K562 (cell line): Measurements from ENCODE around the gene LRP1. TPM values are rescaled to one million over a fixed set of nuclear protein-coding genes. Genes with fewer than 3 reads are reported as not detected.

Source experiments
- ATAC-seq: fragments of 200-7000 bp; cut with Tn5 transposase; 3 replicates; pipeline ENCODE4 v1.9.1; 2020; ENCODE audit warnings: moderate library complexity
- BruUV-seq: library from RNA; stranded (reverse); fragments of 400-500 nt; replicated peaks from 2 replicates; lab custom pipeline; 2021; lab: Mats Ljungman, UMichigan
- CTCF ChIA-PET: fragments of 300-600 bp; formaldehyde crosslinking; extraction: SDS; loops from one replicate; lab custom pipeline; 2021; ENCODE audit warnings: low intra/inter-chr PET ratio; lab: Yijun Ruan, JAX
- POLR2A ChIA-PET: fragments of 300-600, 350-650 bp; sonication (Branson Sonifier 250); formaldehyde crosslinking; extraction: SDS; loops from one replicate; lab custom pipeline; 2021; ENCODE audit warnings: antibody characterized with exemption, inconsistent platforms; lab: Yijun Ruan, JAX
- DNase-seq, 4 experiments: peaks; one replicate each; pipeline versions ENCODE4 v3.0.0 to v3.0.0-alpha.2; 2011 to 2018; ENCODE audit warnings: low spot score in 3 of 4, mixed read lengths in 3 of 4; ENCODE audit errors: extremely low read depth in 1 of 4
- FAIRE-seq: peaks from 2 replicates; lab custom pipeline; 2011; peaks lifted over from hg19 to GRCh38; lab: Jason Lieb, UNC
- H2AFZ ChIP-seq: 2 replicates; pipeline ENCODE4 v1.6.0; 2011; ENCODE audit warnings: low read depth, low read length, control low read depth, inconsistent platforms
- H3K27ac ChIP-seq: fragments of 200-600 bp; 3 replicates; pipeline ENCODE4 v1.8.0; 2011; ENCODE audit warnings: low read depth, mild to moderate bottlenecking, control low read depth, inconsistent platforms, low read length, moderate library complexity, mixed read lengths; ENCODE audit errors: extremely low read depth
- H3K27me3 ChIP-seq, 2 experiments: fragments of 300-600 bp in 1 of 2; 2 replicates in 1 of 2; 3 replicates in 1 of 2; pipeline versions ENCODE4 v1.6.0 to v1.8.0; 2011; ENCODE audit warnings: inconsistent platforms in 2 of 2, low read length in 2 of 2, mild to moderate bottlenecking in 1 of 2, mixed read lengths in 1 of 2, moderate library complexity in 1 of 2; ENCODE audit not compliant: control insufficient read depth in 2 of 2, insufficient read depth in 2 of 2
- H3K36me3 ChIP-seq: fragments of 300-600 bp; 3 replicates; pipeline ENCODE4 v1.8.0; 2011; ENCODE audit warnings: mild to moderate bottlenecking, low read length, inconsistent platforms; ENCODE audit not compliant: control insufficient read depth, insufficient read depth
- H3K4me1 ChIP-seq, 2 experiments: fragments of 200-600 bp in 1 of 2; replicated peaks in 1 of 2; 2 replicates in 1 of 2; 3 replicates in 1 of 2; pipeline versions ENCODE4 v1.5.1 to v1.8.0; 2011; ENCODE audit warnings: inconsistent platforms in 2 of 2, low read length in 2 of 2, mild to moderate bottlenecking in 1 of 2, mixed read lengths in 1 of 2, moderate library complexity in 1 of 2; ENCODE audit not compliant: control insufficient read depth in 2 of 2, insufficient read depth in 2 of 2
- H3K4me2 ChIP-seq: 2 replicates; pipeline ENCODE4 v1.6.1; 2011; ENCODE audit warnings: low read length, control low read depth, inconsistent platforms, mixed read lengths; ENCODE audit not compliant: insufficient read depth
- H3K4me3 ChIP-seq: fragments of 200-600 bp; sonication (generic), shearing (Covaris generic); 2 replicates; pipeline ENCODE4 v1.5.1; 2016; ENCODE audit warnings: control low read depth, inconsistent platforms
- H3K79me2 ChIP-seq: fragments of 200-600 bp; 3 replicates; pipeline ENCODE4 v1.8.0; 2011; ENCODE audit warnings: low read length, inconsistent platforms; ENCODE audit not compliant: control insufficient read depth, insufficient read depth
- H3K9ac ChIP-seq, 2 experiments: 2 replicates each; pipeline versions ENCODE4 v1.6.0 to v1.6.1; 2011; ENCODE audit warnings: low read depth in 2 of 2, low read length in 2 of 2, control low read depth in 1 of 2, inconsistent platforms in 1 of 2, mild to moderate bottlenecking in 1 of 2, mixed read lengths in 1 of 2; ENCODE audit not compliant: insufficient read depth in 1 of 2
- H3K9me1 ChIP-seq: one replicate; pipeline ENCODE4 v1.6.0; 2011; ENCODE audit warnings: inconsistent platforms, mild to moderate bottlenecking, low read length, moderate library complexity; ENCODE audit not compliant: control insufficient read depth, insufficient read depth
- H3K9me3 ChIP-seq: replicated peaks from 2 replicates; pipeline ENCODE4 v1.5.1; 2011; ENCODE audit warnings: low read depth, low read length, inconsistent platforms; ENCODE audit not compliant: control insufficient read depth, insufficient read depth
- H4K20me1 ChIP-seq: replicated peaks from 2 replicates; pipeline ENCODE4 v1.6.1; 2011; ENCODE audit warnings: low read length, inconsistent platforms, mixed read lengths; ENCODE audit not compliant: control insufficient read depth, insufficient read depth
- ARNT ChIP-seq, 2 experiments: fragments of 450-650 bp; IDR thresholded peaks; 2 replicates each; pipeline ENCODE4 v1.6.1; 2016; ENCODE audit warnings: mild to moderate bottlenecking in 1 of 2
- MED1 ChIP-seq: sonication (generic); formaldehyde crosslinking; IDR thresholded peaks from 2 replicates; pipeline ENCODE4 v1.8.1; 2023; ENCODE audit warnings: missing genetic modification reagents, borderline replicate concordance
- MLX ChIP-seq, 2 experiments: fragments of 450-650 bp in 1 of 2; sonication (generic) in 1 of 2; formaldehyde crosslinking; conservative IDR thresholded peaks; 2 replicates each; pipeline versions ENCODE4 v1.4.0 to v1.8.1; 2020 to 2022; ENCODE audit warnings: mild to moderate bottlenecking in 1 of 2, missing genetic modification reagents in 1 of 2
- MTA1 ChIP-seq: fragments of 450-650 bp; IDR thresholded peaks from 2 replicates; pipeline ENCODE4 v1.6.1; 2017; ENCODE audit warnings: borderline replicate concordance
- NELFE ChIP-seq: IDR thresholded peaks from 2 replicates; pipeline ENCODE4 v1.6.1; 2011; ENCODE audit warnings: mild to moderate bottlenecking; ENCODE audit not compliant: insufficient read depth, insufficient read length
- PBX2 ChIP-seq, 2 experiments: IDR thresholded peaks in 1 of 2; conservative IDR thresholded peaks in 1 of 2; 2 replicates each; pipeline ENCODE4 v1.6.1; 2016; ENCODE audit warnings: low read depth in 2 of 2, mild to moderate bottlenecking in 1 of 2, missing compliant biosample characterization in 1 of 2, missing genetic modification characterization in 1 of 2, moderate library complexity in 1 of 2
- SMAD1 ChIP-seq: fragments of 150-350 bp; IDR thresholded peaks from 2 replicates; pipeline ENCODE4 v1.6.1; 2014; ENCODE audit warnings: low read length, low read depth; ENCODE audit not compliant: partially characterized antibody
- TFAP4 ChIP-seq: sonication (generic); formaldehyde crosslinking; IDR thresholded peaks from 2 replicates; pipeline ENCODE4 v1.8.0; 2022; ENCODE audit warnings: missing genetic modification reagents, mild to moderate bottlenecking, moderate library complexity, borderline replicate concordance
- VEZF1 ChIP-seq: fragments of 200-800 bp; sonication (Bioruptor generic); IDR thresholded peaks from 2 replicates; pipeline ENCODE4 v1.6.1; 2017; ENCODE audit warnings: missing genetic modification characterization, missing compliant biosample characterization
- ZNF134 ChIP-seq: fragments of 250-450 bp; sonication (Bioruptor Pico); conservative IDR thresholded peaks from 2 replicates; pipeline ENCODE4 v1.4.0; 2020
- ZNF384 ChIP-seq: IDR thresholded peaks from 2 replicates; pipeline ENCODE4 v1.6.1; 2012; ENCODE audit warnings: low read depth, low read length, improper control_type of control experiment
- ZNF589 ChIP-seq: fragments of 200-800 bp; sonication (Bioruptor generic); IDR thresholded peaks from 2 replicates; pipeline ENCODE4 v1.6.1; 2016; ENCODE audit warnings: low read depth, missing genetic modification characterization, missing compliant biosample characterization
- ZNF644 ChIP-seq: fragments of 200-800 bp; sonication (Bioruptor generic); IDR thresholded peaks from 2 replicates; pipeline ENCODE4 v1.6.1; 2016; ENCODE audit warnings: low read depth, missing genetic modification characterization, missing compliant biosample characterization
- WGBS: fragments of 100-300 bp; shearing (Covaris generic); methylation state at CpG from one replicate; pipeline ENCODE4 v1.1.6; 2016; ENCODE audit warnings: low coverage, mixed read lengths; ENCODE audit not compliant: insufficient coverage; ENCODE audit errors: missing lambda C conversion rate; 5-methylcytosine and 5-hydroxymethylcytosine counted together
- in situ Hi-C: fragments of 300-500 bp; cut with MboI; formaldehyde crosslinking; loops from 4 replicates; pipeline ENCODE4 v1.15.0; 2018; ENCODE audit warnings: inconsistent platforms, mixed read lengths
- intact Hi-C: fragments of 100-400 bp; cut with micrococcal nuclease; formaldehyde crosslinking; loops from 2 replicates; pipeline ENCODE4 v1.14.2; 2022
- polyA plus RNA-seq, 8 experiments: library from polyadenylated mRNA; depleted of rRNA in 4 of 8; stranded (reverse) in 5 of 8; unstranded in 3 of 8; fragments of >200 nt; fragmentation: Nextera tagmentation in 2 of 8; fragmentation: Illumina TruSeq in 1 of 8; extraction: Ambion mirVana in 2 of 8; extraction: Trizol in 1 of 8; gene quantifications; 2 replicates each; pipeline versions ENCODE4 v1.2.1 to v1.2.3, GENCODE V29; 2011 to 2014; ENCODE audit warnings: inconsistent platforms in 1 of 8, missing spikeins in 1 of 8
- total RNA-seq, 7 experiments: library from RNA; depleted of rRNA in 6 of 7; stranded (reverse); fragments of >200 nt in 6 of 7; fragmentation: Illumina TruSeq in 2 of 7; extraction: Trizol in 2 of 7; gene quantifications; 2 replicates each; pipeline versions ENCODE4 v1.2.1 to v1.2.3, GENCODE V29; 2011 to 2021; ENCODE audit warnings: low replicate concordance in 1 of 7

LRP1 gene
- total and polyA plus RNA-seq, 9 of the 15 experiments (the other 6 are each of a cell fraction or from before 2014, with no cell fraction given): 0.04 to 0.64 (median 0.19) TPM; not detected in 2

GRCh38 chr12:57127101-57127725 lies 1.1 kb upstream of the LRP1 start:
- Histone ChIP-seq H3K4me3 (peak overlapping the region; percentile 59), H3K9ac (peak overlapping the region; percentile 23 to 95; a peak in 3 of 4 replicates), H3K4me2 (peak overlapping the region; percentile 86), H2AFZ (peak overlapping the region; percentile 91), H4K20me1 (no peaks in the 10 kb centered on the region), H3K4me1 (peaks cover 9 to 28% of the 10 kb centered on the region in 2 experiments), H3K27me3 (no peaks in the 10 kb centered on the region), H3K36me3 (no peaks in the 10 kb centered on the region), H3K27ac (no peak overlapping the region), H3K79me2 (no peaks in the 10 kb centered on the region), H3K9me3 (peaks cover 7% of the 10 kb centered on the region), H3K9me1 (no peaks in the 10 kb centered on the region)
- ChIA-PET CTCF (interaction anchor here (0.6 to 1.2 kb wide), 4 partner anchors 47 to 69 kb away, joined by 3 to 5 read pairs (median 4); no protein-coding TSS in a partner anchor), POLR2A (interaction anchor here (0.8 to 1.5 kb wide), 7 partner anchors 9 to 66 kb away, joined by 3 to 6 read pairs (median 4); no protein-coding TSS in a partner anchor)
- 3% methylated on average over 24 of the region's 26 CpGs for WGBS
- intact Hi-C loops (loop anchor here (10.0 kb wide), 1 partner anchor 118 kb away; no protein-coding TSS in a partner anchor), in situ Hi-C loops (no loop called here)
- BruUV-seq: no TSS peak
- DNase-seq (peak; percentile 66 to 88 (median 71)), FAIRE-seq (peak; percentile 74), ATAC-seq (peak; percentile 91)
- TF ChIP-seq VEZF1 (CRISPR knock-in tag) (0 out of 2 replicates have a peak, but pooled peaks have one; percentile 6), SMAD1 (no peak), ARNT (IDR thresholded peaks at IDR 0.05) (no peak), PBX2 (CRISPR knock-in tag; IDR thresholded peaks at IDR 0.05; ENCODE audit: low read depth) (no peak), PBX2 (tag; conservative IDR thresholded peaks at IDR 0.05; ENCODE audit: low read depth) (no peak), ZNF589 (CRISPR knock-in tag) (no peak), ZNF644 (tag) (no peak), MTA1 (0 out of 2 replicates have a peak, but pooled peaks have one; percentile 40), MED1 (CRISPR knock-in tag) (no peak), ZNF134 (CRISPR knock-in tag) (no peak), NELFE (no peak), MLX (CRISPR knock-in tag; conservative IDR thresholded peaks at IDR 0.05) (no peak), TFAP4 (CRISPR knock-in tag) (no peak), ZNF384 (0 out of 2 replicates have a peak, but pooled peaks have one; percentile 42)
